Ramos (cell line): ENCODE measurements around the gene PLA2R1.

Experiments
- in situ Hi-C: fragments of 300-500 bp; cut with MboI; formaldehyde crosslinking; loops from one replicate; pipeline ENCODE4 v1.14.3; 2022; ENCODE audit warnings: low sequenced_read_pairs; ENCODE audit not compliant: unreplicated experiment

Gene PLA2R1

DNA sequence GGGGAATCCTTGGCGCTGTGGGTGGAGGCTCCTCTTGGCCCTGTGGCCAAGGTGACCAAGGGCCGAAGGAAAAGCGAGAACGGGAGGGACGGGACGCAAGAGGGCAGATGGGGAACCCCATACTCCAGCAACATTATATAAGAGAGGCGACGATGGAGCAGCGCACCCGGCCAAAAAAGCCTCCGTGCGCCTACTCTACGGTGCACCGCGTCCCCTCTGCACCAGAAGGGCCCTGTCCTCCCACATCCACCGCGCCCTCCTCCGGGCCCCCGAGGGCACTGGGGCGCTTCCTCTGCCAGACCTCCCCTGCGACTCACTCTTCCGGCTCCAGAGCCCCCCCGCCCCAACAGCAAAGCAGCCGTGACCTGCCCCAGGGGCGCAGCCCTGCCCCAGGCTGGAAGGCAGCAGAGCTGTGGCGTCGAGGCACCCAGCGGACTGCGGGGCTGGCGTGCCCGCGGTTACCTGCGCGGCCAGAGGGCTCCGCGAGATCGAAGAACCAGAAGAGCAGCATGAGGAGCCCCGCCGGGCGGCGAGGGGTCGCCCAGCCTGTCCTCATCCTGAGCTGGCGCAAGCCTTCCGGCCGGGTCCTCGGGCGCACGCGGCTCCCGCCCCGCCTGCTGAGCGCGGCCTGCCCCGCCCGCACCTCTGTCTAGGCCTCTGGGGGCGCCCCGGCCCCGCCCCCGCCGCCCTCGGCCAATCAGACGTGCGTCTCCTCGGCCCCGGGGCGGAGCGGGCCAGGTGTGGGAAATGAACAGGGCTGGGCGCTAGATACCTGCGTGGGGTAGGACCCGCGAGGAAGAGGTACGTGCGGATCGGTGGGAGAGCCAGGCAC, 158.1 kb downstream of the PLA2R1 start, which contains the start of gene LY75:
LY75 (minus strand) TSS at position 630 of the 832 bp plus-strand sequence.
- in situ Hi-C loops: no loop called here

DNA sequence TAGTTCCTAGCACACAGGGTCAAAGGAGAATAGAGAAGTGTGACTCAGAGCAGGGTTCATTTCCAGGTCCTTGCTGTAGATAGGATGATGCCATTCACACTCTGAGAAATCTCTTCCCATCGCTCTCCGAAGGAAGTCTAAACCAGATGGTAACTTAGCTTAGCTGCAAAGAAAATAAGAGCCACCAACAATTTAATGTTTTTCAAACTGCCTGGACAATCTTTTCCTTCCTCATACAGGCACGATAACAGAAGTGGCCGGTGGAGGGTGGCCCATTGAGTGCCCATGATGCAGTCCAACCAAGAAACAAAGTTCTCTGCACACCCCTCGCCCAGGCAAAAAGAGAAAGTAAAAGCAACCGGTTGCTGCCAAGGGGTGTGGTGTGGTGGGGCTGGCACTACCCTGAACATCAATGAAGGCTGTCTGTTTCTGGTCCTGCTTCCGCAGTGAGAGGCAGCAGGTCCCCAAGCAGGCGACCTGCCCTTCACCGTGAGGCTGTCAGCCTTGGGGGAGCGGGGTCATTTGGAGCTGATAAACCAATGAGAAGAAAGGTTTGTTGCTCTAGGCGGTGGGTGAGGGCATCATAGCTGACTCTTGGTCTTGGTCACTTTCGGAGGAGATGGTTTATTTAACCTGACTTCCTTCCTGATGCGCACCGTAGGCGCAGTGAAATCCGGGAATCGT, 158.8 kb downstream of the PLA2R1 start:
- in situ Hi-C loops: no loop called here

DNA sequence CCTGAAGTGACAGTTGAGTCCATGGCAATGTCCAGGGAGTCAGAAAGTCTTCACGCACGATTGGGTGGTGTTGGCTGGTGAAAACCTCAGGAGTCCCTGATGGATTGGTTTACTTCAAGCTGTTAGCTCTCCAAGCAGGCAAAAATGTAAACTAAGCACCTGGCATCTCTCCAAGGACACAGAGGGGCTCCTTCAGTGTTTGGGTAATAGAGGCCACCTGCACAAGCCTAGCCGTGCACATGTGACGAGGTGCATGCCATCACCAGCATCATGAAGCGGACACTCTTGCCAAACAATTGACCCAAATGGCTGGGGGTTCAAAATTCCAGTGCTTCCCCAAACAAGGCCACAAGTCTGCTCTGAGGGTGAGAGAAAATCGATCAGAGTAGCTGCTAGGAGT, 159.7 kb downstream of the PLA2R1 start:
- in situ Hi-C loops: no loop called here

DNA sequence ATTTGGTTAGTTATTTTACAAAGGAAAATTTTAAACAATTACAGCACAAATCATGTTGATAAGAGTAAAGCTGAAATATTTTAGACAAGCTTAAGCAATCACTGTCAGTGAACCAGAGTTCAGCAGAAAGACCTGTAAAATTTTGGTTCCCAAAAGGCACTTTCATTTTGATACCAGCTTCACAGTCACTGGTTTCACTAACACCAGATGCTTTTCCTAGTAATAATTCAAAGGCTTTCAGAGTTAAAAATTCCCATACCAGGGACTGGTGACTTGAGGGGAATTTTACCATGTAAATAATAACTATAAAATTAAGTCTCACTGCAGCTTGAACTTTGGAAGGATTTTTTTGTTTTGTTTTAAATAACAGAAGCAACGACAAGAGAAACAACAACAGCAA, 162.1 kb downstream of the PLA2R1 start:
- in situ Hi-C loops: no loop called here

DNA sequence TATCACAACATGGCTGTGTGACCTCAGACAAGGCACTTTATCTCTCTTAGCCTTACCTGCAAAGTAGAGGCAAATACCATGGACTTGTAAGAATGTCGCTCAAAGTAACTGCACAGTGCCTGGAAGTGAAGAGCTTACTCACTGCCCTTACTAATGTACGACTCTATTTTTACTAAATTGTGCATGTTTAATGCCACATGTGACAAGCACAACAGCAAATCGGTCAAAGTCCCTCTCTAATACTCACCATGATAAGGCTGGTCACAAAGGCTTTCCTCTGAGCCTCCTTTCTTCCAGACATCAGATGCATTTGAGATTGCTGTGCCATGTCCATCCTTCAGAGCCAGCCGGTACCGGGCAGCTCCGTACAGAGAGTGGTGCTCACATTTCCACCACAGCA, 164.0 kb downstream of the PLA2R1 start:
- in situ Hi-C loops: no loop called here

DNA sequence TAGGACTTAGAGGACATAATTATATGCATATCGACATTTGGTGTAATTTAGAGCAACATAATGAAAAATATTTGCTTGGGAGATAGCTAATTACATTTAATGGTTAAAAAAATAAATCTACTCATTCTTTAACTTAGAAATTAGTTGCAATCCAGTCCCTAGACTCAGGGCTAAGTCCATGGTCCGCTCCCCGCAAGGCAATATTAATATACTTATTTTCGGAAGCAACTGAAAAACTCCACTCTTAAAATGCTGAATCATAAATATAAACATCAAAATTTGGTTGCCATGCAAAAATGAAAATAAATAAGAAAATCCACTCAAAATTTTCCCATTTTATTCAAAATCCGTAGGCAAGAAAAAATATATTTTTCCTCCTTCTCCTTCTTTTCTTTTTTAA, 164.7 kb downstream of the PLA2R1 start:
- in situ Hi-C loops: no loop called here

DNA sequence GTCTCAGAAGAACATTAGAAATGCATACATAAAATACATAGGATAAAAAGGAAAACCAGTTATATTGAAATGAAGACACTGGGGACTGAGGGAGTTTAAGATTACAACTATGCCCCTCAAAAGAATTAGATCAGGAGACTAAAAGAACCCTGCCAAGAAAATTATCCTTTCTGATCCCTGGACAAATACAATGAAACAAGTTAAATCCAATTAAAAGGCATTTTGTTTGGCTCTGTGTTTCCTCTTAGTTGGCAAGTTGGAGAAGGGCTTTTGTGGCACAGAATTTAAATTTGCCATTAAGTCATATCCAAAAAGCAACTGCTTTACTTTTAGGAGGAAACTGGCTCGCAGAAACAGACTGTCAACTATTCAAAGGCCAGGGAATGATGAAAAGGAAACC, 165.3 kb downstream of the PLA2R1 start:
- in situ Hi-C loops: no loop called here

DNA sequence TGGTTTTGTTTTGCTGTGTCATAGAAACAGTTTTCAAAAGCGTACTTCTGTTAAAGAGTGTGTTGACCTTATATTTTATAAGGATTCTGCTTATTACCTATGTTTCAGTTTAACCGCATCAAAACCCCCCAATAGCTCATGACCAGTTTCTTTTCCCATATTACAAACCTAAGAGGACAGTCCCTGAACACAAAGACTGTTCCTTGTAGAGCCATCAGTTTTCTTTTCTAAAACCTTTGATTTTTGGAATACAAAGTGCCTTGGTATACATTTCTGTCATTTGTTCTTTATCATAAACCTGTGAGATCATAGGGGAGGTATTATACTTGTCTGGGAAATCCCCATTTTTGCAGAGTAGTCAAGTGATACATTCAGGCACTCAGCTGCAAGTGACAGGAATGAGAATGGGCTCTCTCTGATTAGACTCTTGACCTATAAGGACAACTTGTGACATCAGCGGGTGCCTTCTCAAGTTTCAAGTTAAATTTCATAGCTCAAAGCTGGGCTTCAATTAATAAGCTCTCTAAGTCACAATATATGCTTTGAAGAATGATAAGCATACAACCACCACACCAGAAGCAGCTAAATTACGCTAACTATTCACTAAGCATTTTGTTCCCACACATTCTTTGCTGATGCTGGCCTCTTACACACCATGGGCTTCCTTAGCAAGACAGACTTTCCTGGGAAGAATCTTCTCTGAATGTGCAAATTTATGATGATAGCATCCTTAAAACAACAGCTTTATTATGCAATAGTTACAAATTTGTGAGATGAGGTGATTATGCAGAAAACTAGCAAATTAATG, 167.0 kb downstream of the PLA2R1 start:
- in situ Hi-C loops: no loop called here

DNA sequence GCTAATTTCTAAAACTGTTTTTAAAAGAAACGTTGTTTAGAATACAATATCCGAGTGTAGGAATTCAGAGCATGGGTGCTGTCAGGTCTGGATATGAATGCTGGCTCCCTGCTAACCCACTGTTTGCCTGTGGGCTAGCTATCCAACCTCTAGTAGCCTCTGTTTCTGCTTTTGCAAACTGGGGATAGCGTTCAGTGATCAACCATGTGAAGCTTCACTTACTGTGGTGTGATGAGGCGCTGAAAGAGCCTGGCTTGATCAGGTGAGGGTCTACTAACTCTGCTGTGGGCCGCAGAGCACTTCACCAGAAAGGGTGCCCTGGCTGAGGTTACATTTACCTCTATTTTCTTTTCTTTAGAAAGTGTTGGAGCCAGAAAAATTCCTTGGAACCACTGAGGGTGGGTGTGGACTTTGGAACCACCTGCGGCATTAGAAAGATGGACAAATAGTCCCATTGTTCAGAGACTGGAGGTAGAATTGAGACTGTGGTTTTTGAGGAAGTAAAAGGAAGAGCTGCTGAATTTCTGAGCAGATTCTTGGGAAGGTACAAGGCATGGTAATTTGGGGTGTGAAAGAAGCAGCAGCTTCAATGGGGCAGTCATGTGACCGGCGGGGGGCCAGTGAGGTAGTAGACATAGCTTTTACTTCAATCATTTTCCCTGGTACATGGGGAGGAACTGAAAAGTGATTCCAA, 168.1 kb downstream of the PLA2R1 start:
- in situ Hi-C loops: no loop called here

DNA sequence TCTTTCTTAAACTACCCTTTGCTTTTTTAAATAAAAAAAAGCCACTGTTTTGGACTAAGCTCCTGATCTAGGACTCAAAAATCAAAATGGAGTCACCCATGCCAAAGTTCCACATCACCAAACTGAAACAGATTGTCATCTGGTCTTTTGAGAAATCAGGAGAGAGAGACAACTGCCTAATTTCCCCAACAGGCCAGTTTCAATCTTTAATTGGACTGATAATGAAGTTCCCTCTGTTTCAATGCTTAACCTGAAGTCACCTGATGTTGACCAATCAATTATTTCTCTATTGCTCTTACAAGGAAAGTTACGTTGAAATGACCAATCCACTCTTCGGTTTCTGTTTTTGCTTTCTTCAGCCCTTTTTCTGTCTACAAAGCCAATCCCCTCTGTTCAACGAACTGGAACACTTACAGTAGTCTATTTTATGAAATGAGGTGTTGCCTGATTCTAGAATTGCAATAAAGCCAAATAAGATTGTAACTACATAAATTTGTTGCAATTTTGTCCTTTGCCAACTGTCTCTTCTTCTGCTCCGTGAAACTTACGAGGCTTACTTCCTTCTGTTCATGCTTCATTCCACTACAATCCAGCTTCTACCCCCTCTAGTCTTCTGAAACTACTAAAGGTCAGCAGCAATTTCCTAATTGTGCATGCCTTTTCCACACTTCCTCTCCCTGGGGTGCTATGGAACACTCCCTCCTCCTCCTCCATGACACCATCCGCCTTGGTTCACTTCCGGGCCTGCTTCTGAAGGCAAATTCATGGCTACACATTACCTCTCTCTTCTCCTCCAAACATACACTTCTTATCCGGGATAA, 169.2 kb downstream of the PLA2R1 start:
- in situ Hi-C loops: no loop called here

DNA sequence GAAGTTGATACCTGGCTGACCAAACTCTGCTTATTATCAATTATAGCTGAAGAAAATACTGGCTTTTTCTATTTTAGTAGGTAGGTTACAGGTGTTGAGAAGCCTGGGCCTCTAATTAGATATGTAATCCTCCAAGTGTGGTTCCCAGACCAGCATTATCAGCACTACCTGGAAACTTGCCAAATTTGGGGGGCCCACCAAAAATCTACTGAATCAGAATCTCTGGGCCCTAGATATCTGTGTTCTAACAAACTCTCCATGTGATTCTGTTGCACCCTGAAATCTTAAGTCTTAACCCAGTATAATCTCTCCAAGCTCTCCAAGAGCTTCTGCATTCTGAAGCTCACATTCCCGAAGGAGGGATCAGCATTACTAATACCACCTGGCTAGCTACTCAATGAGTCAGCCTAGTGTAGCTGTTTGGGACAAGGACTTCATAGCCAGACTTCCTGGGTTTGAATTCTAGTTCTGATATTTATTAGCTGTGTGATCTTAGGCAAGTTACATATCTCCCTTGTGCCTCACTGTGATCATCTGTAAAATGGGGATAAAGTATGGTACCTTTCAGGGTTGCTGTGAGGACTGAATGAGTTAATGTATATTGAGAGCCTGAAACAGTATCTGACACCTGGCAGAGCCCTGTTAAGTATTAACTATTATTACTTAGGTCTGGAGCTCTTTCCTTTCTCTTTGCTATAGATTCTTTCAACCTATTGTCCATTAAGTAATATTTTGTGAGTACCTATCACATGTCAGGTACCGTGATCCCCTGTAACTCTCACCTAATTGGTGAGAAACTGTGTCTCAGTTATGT, 170.3 kb downstream of the PLA2R1 start:
- in situ Hi-C loops: no loop called here

DNA sequence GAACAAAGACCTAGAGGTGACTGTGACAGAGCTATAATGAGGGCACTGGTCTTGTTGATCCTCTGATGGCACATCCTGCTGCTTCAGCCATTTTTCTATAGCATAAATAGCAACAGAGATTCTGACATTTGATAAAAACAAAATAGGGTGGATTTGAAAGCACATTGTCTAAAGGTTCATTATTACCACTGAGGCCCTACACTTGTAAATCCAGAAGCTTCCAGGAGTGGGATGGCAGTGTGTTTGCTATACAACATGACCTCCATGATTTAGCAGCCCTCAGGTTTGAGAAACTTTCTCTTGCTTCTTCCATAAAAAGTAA, 171.2 kb downstream of the PLA2R1 start:
- in situ Hi-C loops: no loop called here

DNA sequence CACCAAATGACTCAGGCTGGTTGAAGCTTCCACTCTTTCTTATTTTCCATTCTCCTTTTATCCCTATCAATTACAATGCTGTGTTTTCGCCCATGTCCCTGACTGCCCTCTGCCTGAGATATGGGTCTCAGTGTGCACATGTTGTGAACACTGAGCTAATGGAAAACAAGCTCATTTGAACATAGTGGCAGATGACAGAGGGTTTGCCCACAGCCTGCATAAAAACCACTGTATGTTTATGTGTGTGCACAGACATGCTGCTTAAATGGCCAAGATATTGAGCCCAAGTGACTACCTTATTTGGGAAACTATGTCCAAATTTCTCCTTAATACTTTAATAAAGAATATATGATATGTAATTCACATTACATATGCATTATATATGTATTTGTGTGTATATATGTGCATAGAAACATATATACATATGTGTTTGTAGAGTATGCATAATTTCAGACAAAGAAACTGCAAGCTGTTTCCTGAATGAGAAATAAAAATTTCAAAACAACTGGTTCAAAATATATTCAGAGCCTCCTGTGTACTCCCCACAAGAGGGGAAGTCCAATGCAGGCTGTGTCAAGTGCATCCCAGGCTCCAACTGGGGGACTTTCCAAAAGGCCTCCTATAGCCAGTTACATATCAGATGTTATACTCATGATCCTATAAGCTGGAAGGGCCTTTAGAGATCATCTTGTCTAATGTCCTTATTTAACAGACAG, 171.7 kb downstream of the PLA2R1 start:
- in situ Hi-C loops: no loop called here

DNA sequence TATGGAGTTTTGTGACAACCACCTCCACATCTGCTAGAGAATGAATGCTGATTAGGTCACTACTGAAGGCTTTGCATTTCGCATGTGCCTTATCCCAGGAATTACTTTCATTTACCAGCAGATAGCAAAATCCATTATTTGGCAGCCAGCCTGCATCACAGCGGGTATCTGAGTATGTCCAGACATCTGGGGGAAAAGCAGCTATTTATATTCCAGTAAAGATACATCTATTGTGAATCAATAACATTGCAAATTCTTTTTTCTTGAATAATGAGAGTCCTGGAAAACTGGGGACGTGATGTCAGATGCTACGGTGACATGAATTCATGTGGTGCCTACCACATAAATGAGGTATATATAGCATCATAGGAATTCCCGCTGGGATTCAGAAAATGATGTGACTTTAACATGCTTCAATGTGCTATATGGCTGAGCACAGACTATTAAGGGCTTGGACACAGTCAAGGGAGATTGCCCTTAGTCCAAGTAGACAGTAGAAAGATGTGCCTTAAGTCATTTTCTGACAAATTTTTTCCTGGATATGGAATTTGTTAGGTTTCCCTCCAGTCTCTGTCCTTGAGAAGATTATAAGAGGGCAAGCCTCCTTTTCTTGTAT, 180.2 kb downstream of the PLA2R1 start:
- in situ Hi-C loops: no loop called here
